Measurements from ENCODE around the gene AWAT2. TPM values are rescaled to one million over a fixed set of nuclear protein-coding genes. Genes with fewer than 3 reads are reported as not detected.
A peak's percentile ranks its signal among the peaks of the same experiment; 100 is the strongest.

The AWAT2 gene
- total RNA-seq, 2 experiments from 2014 or later: not detected

- DNase-seq: no peak
- Mint-ChIP-seq H3K4me3 (peak overlapping the region; percentile 11), H3K9me3 (no peaks in the 10 kb centered on the region), H3K36me3 (ENCODE audit: low read depth) (no peaks in the 10 kb centered on the region), H3K4me1 (ENCODE audit: low read depth) (peaks cover 16% of the 10 kb centered on the region), H3K27me3 (no peaks in the 10 kb centered on the region), H3K27ac (no peak overlapping the region)
- ATAC-seq (ENCODE audit: poor library complexity): no peak
- Histone ChIP-seq H3K36me3 (ENCODE audit: insufficient read depth, low read length) (no peaks in the 10 kb centered on the region), H3K27ac (ENCODE audit: low read depth in 1 of 2, low read length in 2 of 2) (no peak overlapping the region), H3K27me3 (ENCODE audit: control insufficient read depth in 1 of 2, insufficient read depth in 2 of 2, low read length in 2 of 2) (no peaks in the 10 kb centered on the region), H3K4me3 (ENCODE audit: low read length) (no peak overlapping the region), H3K9me3 (ENCODE audit: control insufficient read depth in 1 of 2, insufficient read depth in 1 of 2, low read length in 2 of 2) (no peaks in the 10 kb centered on the region), H3K4me1 (ENCODE audit: insufficient read depth, low read length) (peaks cover 18% of the 10 kb centered on the region)
- TF ChIP-seq CTCF (IDR thresholded peaks at IDR 0.05): no peak
- ChIA-PET CTCF (no interaction called here), POLR2A (no interaction called here)
- intact Hi-C loops (cut with DNase I, micrococcal nuclease): loop anchor here in 1 of 2 experiments (5.0 kb wide), 1 partner anchor 489 kb away; no protein-coding TSS in a partner anchor
Measured at GRCh38 chrX:70026112-70026850, 23.5 kb downstream of the AWAT2 start.

GRCh38 chrX:70025464-70025863, 24.3 kb downstream of the AWAT2 start:
- H3K27ac ChIP-seq (ENCODE audit: low read depth in 1 of 2, low read length in 2 of 2): no peak overlapping the region
- H3K4me1 Mint-ChIP-seq (ENCODE audit: low read depth): peaks cover 16% of the 10 kb centered on the region
- H3K9me3 ChIP-seq (ENCODE audit: control insufficient read depth in 1 of 2, insufficient read depth in 1 of 2, low read length in 2 of 2): no peaks in the 10 kb centered on the region
- no peaks in the 10 kb centered on the region for H3K27me3 ChIP-seq (ENCODE audit: control insufficient read depth in 1 of 2, insufficient read depth in 2 of 2, low read length in 2 of 2)
- intact Hi-C loops (cut with DNase I, micrococcal nuclease): loop anchor here in 1 of 2 experiments (5.0 kb wide), 1 partner anchor 488 kb away; no protein-coding TSS in a partner anchor
- no peak overlapping the region for H3K4me3 Mint-ChIP-seq
- no peak for DNase-seq
- no peak for ATAC-seq (ENCODE audit: poor library complexity)
- no peaks in the 10 kb centered on the region for H3K36me3 Mint-ChIP-seq (ENCODE audit: low read depth)
- H3K27me3 Mint-ChIP-seq: no peaks in the 10 kb centered on the region
- no peaks in the 10 kb centered on the region for H3K9me3 Mint-ChIP-seq
- peaks cover 17% of the 10 kb centered on the region for H3K4me1 ChIP-seq (ENCODE audit: insufficient read depth, low read length)
- ChIA-PET CTCF (no interaction called here), POLR2A (no interaction called here)
- no peak overlapping the region for H3K27ac Mint-ChIP-seq
- no peaks in the 10 kb centered on the region for H3K36me3 ChIP-seq (ENCODE audit: insufficient read depth, low read length)
- TF ChIP-seq CTCF (IDR thresholded peaks at IDR 0.05): no peak
- no peak overlapping the region for H3K4me3 ChIP-seq (ENCODE audit: low read length)

- no peak for TF ChIP-seq CTCF (IDR thresholded peaks at IDR 0.05)
- H3K36me3 ChIP-seq (ENCODE audit: insufficient read depth, low read length): no peaks in the 10 kb centered on the region
- Mint-ChIP-seq H3K36me3 (ENCODE audit: low read depth) (no peaks in the 10 kb centered on the region), H3K9me3 (no peaks in the 10 kb centered on the region), H3K27ac (no peak overlapping the region), H3K4me1 (ENCODE audit: low read depth) (peaks cover 16% of the 10 kb centered on the region), H3K27me3 (no peaks in the 10 kb centered on the region), H3K4me3 (no peak overlapping the region)
- peaks cover 6% of the 10 kb centered on the region for H3K4me1 ChIP-seq (ENCODE audit: insufficient read depth, low read length)
- H3K9me3 ChIP-seq (ENCODE audit: control insufficient read depth in 1 of 2, insufficient read depth in 1 of 2, low read length in 2 of 2): no peaks in the 10 kb centered on the region
- H3K27me3 ChIP-seq (ENCODE audit: control insufficient read depth in 1 of 2, insufficient read depth in 2 of 2, low read length in 2 of 2): no peaks in the 10 kb centered on the region
- no peak for DNase-seq
- no peak for ATAC-seq (ENCODE audit: poor library complexity)
- ChIA-PET CTCF (no interaction called here), POLR2A (no interaction called here)
- H3K4me3 ChIP-seq (ENCODE audit: low read length): no peak overlapping the region
- intact Hi-C loops (cut with DNase I, micrococcal nuclease): no loop called here
- H3K27ac ChIP-seq (ENCODE audit: low read depth in 1 of 2, low read length in 2 of 2): no peak overlapping the region
Measured at GRCh38 chrX:70022616-70023015, 27.1 kb downstream of the AWAT2 start.
